GM12872 (cell line): ENCODE data around the gene CHMP1A.

Experiments
- TF ChIP-seq, protein P1 (sequence below): IDR thresholded peaks from 3 replicates; pipeline ENCODE4 v1.5.1; 2011; ENCODE audit warnings: low read depth, mild to moderate bottlenecking, low read length, moderate library complexity; ENCODE audit not compliant: insufficient read depth

CHMP1A gene

DNA sequence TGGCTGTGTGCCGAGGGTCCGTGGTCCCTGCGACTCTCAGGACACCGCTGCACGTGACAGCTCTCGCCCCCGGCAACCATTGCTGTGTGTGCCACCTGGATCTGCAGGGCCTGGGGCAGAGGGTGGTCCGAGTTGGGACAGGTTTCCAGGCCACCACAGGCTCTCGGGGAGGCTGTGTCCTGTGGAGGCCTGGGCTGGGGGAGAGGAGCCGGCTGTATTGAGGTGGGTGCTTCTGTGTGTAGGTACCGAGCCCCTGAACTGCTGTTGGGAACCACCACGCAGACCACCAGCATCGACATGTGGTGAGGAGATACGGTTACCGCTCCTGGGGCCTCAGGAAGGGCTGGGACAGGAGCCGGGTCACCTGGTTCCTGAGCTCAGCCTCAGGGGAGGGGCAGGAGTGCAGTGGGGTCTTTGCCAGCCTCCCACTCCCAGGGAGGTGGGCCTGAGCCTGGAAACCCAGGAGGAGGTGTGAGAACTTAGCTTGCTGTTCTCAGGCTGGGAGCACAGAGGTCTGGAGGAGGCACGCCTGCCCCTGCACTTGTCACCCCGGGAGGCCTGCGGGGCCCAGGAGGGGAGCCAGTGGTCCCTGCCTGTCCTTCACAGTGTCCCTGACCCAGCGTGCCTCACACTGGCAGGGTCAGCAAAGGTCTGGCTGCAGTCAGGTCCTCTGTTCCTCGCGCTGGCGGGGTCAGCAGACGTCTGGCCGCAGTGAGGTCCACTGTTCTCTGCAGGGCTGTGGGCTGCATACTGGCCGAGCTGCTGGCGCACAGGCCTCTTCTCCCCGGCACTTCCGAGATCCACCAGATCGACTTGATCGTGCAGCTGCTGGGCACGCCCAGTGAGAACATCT, 36.6 kb upstream of the CHMP1A start:
- TF ChIP-seq, protein P1, sequence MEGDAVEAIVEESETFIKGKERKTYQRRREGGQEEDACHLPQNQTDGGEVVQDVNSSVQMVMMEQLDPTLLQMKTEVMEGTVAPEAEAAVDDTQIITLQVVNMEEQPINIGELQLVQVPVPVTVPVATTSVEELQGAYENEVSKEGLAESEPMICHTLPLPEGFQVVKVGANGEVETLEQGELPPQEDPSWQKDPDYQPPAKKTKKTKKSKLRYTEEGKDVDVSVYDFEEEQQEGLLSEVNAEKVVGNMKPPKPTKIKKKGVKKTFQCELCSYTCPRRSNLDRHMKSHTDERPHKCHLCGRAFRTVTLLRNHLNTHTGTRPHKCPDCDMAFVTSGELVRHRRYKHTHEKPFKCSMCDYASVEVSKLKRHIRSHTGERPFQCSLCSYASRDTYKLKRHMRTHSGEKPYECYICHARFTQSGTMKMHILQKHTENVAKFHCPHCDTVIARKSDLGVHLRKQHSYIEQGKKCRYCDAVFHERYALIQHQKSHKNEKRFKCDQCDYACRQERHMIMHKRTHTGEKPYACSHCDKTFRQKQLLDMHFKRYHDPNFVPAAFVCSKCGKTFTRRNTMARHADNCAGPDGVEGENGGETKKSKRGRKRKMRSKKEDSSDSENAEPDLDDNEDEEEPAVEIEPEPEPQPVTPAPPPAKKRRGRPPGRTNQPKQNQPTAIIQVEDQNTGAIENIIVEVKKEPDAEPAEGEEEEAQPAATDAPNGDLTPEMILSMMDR: no peak

DNA sequence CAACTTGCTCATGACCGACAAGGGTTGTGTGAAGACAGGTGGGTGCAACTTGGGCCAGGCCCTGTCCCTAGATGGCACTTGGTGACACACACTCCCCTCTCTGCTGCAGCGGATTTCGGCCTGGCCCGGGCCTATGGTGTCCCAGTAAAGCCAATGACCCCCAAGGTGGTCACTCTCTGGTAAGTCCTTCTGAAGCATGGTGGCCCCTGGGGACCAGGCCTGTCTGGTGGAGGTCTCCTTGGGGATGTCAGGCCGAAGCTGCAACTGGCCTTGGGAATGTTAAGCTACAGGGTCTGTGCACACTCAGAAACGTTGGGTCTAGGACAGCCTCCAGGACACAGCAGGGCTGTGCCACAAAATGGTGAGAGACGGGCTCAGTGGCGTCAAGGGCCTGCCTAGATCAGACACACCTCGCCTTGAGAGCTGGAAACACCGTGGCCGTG, 35.8 kb upstream of the CHMP1A start:
- TF ChIP-seq, protein P1: no peak

DNA sequence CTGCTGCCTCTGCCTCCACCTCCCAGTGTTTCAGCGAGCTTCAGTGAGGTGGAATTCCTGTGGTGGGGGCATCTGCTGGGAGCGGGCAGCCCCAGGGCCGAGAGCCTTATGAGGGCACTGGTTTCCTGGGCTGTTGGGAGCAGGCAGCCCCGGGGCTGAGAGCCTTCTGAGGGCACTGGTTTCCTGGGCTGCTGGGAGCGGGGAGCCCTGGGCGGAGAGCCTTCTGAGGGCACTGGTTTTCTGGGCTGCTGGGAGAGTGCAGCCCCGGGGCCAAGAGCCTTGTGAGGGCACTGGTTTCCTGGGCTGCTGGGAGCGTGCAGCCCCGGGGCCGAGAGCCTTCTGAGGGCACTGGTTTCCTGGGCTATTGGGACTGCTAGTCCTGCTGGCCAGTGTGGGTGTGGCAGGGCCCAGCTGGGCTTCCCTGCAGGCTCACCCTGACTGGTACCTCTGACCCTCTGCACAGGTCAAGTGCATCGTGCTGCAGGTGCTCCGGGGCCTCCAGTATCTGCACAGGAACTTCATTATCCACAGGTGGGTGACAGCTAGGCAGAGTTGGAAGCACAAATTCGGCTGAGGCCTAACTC, 34.6 kb upstream of the CHMP1A start:
- TF ChIP-seq, protein P1: no peak

DNA sequence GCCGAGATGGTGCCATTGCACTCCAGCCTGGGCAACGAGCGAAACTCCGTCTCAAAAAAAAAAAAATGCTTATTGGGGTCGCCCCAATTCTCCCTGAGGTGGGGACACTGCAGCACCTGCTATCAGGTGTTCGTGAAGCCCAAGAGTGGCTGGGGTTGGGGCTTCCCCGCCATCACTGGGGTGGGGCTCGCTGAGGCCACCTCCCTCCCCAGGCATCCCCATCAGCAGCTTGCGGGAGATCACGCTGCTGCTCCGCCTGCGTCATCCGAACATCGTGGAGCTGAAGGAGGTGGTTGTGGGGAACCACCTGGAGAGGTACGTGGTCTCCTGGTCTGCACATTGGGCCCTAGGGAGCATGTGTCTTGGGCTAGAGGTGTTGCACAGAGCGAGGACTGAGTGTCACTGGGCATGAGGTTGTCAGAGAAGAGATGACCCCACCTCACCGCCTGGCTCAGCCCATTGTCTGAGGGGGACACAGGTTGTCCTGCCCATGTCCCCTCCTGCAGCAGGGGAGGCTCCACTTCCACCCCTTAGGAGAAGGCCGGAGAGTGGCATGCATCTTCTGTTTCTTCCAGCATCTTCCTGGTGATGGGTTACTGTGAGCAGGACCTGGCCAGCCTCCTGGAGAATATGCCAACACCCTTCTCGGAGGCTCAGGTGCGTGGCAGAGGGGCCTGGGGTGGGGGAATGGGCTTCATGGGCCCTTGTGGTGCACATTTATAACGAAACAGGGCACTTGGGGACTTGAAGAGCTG, 33.9 kb upstream of the CHMP1A start:
- TF ChIP-seq, protein P1: no peak

DNA sequence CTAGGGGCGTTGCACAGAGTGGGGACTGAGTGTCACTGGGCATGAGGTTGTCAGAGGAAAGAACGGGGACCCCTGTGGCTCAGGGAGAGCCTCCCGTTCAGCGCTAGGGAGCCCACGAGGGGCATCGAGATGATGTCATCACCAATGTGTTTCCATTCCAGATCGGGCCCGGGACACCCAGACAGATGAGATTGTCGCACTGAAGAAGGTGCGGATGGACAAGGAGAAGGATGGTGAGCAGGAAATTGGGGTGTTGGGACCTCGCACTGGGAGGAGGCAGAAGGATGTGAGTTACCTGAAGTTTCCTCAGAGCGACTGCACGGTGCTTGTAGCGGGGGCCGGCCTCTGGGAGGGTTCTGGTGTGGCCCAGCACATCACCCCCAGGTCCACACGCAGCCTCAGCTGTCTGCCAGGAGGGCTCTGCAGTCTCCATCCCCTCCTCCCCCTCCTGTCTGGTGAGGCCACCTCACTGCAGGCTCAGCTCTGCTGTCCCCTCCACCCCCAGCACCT, 32.9 kb upstream of the CHMP1A start:
- TF ChIP-seq, protein P1: no peak

DNA sequence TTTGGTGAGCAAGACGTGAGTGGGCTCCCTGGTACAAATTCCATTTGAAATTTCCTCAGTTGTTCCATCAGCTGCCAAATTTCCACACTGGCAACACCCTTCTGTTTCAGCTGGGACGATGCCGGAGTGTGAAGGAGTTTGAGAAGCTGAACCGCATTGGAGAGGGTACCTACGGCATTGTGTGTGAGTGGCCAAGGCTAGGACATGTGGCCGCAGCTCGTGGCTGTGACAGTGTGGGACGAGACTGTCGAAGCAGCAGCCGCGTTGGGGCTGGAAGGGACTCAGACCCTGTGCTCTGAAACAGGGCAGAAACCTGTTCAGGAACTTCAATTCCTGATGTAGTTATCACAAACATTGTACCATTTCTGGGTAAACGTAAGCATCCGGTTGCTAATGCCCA, 31.6 kb upstream of the CHMP1A start:
- TF ChIP-seq, protein P1: no peak

DNA sequence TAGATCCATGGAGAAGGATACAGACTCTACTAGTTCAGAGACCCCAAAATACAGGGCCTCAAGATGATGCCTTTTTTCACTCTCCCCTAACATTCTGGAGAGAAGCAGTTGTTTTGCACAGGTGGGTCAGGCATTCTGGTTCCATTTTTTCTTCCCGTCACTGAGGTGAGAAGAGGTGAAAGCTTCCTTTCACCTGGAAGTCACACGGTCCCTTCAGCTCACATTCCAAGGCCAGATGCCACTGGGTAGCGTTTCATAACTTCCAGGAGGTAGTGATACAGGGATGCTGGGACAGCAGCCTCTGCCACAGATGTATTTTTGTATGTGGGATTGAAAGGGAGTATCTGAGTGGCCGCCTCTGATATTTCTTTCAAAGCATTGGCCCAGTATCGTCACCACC, 30.9 kb upstream of the CHMP1A start:
- TF ChIP-seq, protein P1: no peak
